Neural crest cell (in vitro differentiated cells): ENCODE data around the gene DLG1. TPM values are rescaled to one million over a fixed set of nuclear protein-coding genes. Genes with fewer than 3 reads are reported as not detected.

Experiments
- DNase-seq: peaks from one replicate; pipeline ENCODE4 v3.0.0; 2021; ENCODE audit warnings: low read depth, mixed read lengths, low spot score
- H3K27ac Mint-ChIP-seq: one replicate; pipeline ENCODE4 v1.8.0; 2021; ENCODE audit warnings: mild to moderate bottlenecking, mixed read lengths; ENCODE audit not compliant: unreplicated experiment
- H3K27me3 Mint-ChIP-seq: 2 replicates; pipeline ENCODE4 v1.8.0; 2021; ENCODE audit warnings: low read depth, mild to moderate bottlenecking, mixed read lengths
- H3K36me3 Mint-ChIP-seq: 2 replicates; pipeline ENCODE4 v1.8.0; 2021; ENCODE audit warnings: low read depth, mild to moderate bottlenecking, mixed read lengths
- H3K4me1 Mint-ChIP-seq: 2 replicates; pipeline ENCODE4 v1.8.0; 2021; ENCODE audit warnings: mixed read lengths
- H3K4me3 Mint-ChIP-seq: one replicate; pipeline ENCODE4 v1.8.0; 2021; ENCODE audit warnings: mild to moderate bottlenecking, mixed read lengths
- H3K9me3 Mint-ChIP-seq: 2 replicates; pipeline ENCODE4 v1.8.0; 2021; ENCODE audit warnings: mixed read lengths
- total RNA-seq: library from RNA; stranded (reverse); gene quantifications from 2 replicates; pipeline ENCODE4 v1.2.1, GENCODE V29; 2021
- TF ChIP-seq, protein P1 (sequence below): fragments of 200-600 bp; sonication (generic); conservative IDR thresholded peaks from 2 replicates; pipeline ENCODE4 v1.5.0; 2021; ENCODE audit warnings: antibody characterized with exemption, mild to moderate bottlenecking

DLG1 gene
- total RNA-seq, 1 donor from 2014 or later: 95.5 TPM

GRCh38 chr3:197175503-197175902, 122.9 kb downstream of the DLG1 start:
- Mint-ChIP-seq H3K4me1 (no peaks in the 10 kb centered on the region), H3K4me3 (no peak overlapping the region), H3K27me3 (no peaks in the 10 kb centered on the region), H3K9me3 (no peaks in the 10 kb centered on the region), H3K36me3 (no peaks in the 10 kb centered on the region), H3K27ac (no peak overlapping the region)
- DNase-seq: no peak
- TF ChIP-seq, protein P1, sequence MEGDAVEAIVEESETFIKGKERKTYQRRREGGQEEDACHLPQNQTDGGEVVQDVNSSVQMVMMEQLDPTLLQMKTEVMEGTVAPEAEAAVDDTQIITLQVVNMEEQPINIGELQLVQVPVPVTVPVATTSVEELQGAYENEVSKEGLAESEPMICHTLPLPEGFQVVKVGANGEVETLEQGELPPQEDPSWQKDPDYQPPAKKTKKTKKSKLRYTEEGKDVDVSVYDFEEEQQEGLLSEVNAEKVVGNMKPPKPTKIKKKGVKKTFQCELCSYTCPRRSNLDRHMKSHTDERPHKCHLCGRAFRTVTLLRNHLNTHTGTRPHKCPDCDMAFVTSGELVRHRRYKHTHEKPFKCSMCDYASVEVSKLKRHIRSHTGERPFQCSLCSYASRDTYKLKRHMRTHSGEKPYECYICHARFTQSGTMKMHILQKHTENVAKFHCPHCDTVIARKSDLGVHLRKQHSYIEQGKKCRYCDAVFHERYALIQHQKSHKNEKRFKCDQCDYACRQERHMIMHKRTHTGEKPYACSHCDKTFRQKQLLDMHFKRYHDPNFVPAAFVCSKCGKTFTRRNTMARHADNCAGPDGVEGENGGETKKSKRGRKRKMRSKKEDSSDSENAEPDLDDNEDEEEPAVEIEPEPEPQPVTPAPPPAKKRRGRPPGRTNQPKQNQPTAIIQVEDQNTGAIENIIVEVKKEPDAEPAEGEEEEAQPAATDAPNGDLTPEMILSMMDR: no peak

DNA sequence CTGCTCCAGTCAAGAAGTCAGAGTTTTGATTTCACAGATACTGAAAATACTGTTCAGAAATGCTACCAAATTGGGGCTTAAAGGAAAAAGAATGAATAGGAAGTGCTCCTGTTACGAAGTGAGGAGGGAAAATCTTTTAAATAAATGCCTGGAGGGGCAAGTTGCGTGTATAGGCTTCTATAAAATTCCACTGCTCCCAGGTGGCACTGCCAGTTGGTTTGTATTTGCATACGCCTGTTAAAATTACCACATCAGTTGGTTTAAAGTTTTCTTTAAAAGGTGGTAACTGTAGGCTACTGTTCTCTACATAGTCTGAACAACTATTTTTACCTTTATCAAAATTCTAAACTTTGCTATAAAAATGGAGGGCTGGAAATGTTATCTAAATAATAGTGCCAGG, 123.5 kb downstream of the DLG1 start:
- no peaks in the 10 kb centered on the region for H3K9me3 Mint-ChIP-seq
- H3K27ac Mint-ChIP-seq: no peak overlapping the region
- H3K27me3 Mint-ChIP-seq: no peaks in the 10 kb centered on the region

GRCh38 chr3:197173620-197174019, 124.8 kb downstream of the DLG1 start:
- H3K4me3 Mint-ChIP-seq: no peak overlapping the region
- no peaks in the 10 kb centered on the region for H3K36me3 Mint-ChIP-seq
- no peaks in the 10 kb centered on the region for H3K9me3 Mint-ChIP-seq
- DNase-seq: no peak
- H3K27me3 Mint-ChIP-seq: no peaks in the 10 kb centered on the region
- H3K27ac Mint-ChIP-seq: no peak overlapping the region
- peaks cover 3% of the 10 kb centered on the region for H3K4me1 Mint-ChIP-seq
- TF ChIP-seq, protein P1: no peak

More for the DNA sequence above, 123.5 kb downstream of the DLG1 start:
- no peaks in the 10 kb centered on the region for H3K36me3 Mint-ChIP-seq
- DNase-seq: no peak
- TF ChIP-seq, protein P1: no peak
- no peaks in the 10 kb centered on the region for H3K4me1 Mint-ChIP-seq
- no peak overlapping the region for H3K4me3 Mint-ChIP-seq

DNA sequence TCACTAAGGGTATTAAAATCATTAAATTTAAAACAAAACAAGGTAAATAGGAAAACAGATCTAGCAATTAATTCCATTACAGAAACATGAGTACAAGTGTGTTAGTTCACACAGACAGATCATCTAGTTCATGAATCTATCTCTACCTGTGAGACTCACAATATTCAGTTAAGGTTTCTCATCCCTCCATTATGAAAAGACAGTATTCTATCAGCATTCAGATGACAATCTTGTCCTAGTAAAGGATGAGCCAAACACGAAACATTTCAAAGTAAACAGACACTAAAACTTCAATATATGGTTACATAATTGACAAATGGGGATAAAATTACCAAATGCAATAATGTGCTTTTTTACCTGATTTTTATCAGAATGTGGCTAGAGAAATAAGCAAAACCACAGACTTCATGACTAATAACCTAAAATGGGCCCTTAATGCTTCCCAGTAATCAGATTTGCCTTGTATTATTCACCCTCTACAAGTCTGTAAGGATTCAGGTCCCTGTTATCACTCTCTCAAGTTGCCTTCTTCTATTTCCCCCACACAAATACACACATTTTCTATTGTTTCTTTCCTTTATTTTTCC, 126.8 kb downstream of the DLG1 start:
- Mint-ChIP-seq H3K36me3 (no peaks in the 10 kb centered on the region), H3K4me3 (no peak overlapping the region), H3K4me1 (peaks cover 11% of the 10 kb centered on the region), H3K9me3 (no peaks in the 10 kb centered on the region), H3K27me3 (no peaks in the 10 kb centered on the region), H3K27ac (no peak overlapping the region)
- no peak for DNase-seq
- TF ChIP-seq, protein P1: no peak

GRCh38 chr3:197169028-197169427, 129.4 kb downstream of the DLG1 start:
- TF ChIP-seq, protein P1: no peak
- H3K27ac Mint-ChIP-seq: no peak overlapping the region
- no peak for DNase-seq
- H3K27me3 Mint-ChIP-seq: no peaks in the 10 kb centered on the region
- peaks cover 3% of the 10 kb centered on the region for H3K36me3 Mint-ChIP-seq
- no peak overlapping the region for H3K4me3 Mint-ChIP-seq
- no peaks in the 10 kb centered on the region for H3K9me3 Mint-ChIP-seq
- H3K4me1 Mint-ChIP-seq: peaks cover 11% of the 10 kb centered on the region
